Endothelial cell of umbilical vein (primary cell): Measurements from ENCODE around the gene MLLT1. TPM values are rescaled to one million over a fixed set of nuclear protein-coding genes. Genes with fewer than 3 reads are reported as not detected.

Source experiments
- BruUV-seq: library from RNA; stranded (reverse); fragments of 400-500 nt; replicated peaks from 2 replicates; lab custom pipeline; 2021; lab: Mats Ljungman, UMichigan
- CTCF ChIA-PET: fragments of 300-600, 350-600 bp; sonication (Branson Sonifier 250); formaldehyde crosslinking; loops from one replicate; lab custom pipeline; 2021; ENCODE audit warnings: antibody characterized with exemption, inconsistent platforms; lab: Charles Lee
- POLR2A ChIA-PET: fragments of 300-600, 350-600 bp; sonication (Branson Sonifier 250); formaldehyde crosslinking; loops from one replicate; lab custom pipeline; 2021; ENCODE audit warnings: antibody characterized with exemption, inconsistent platforms; lab: Charles Lee
- DNase-seq: peaks from one replicate; pipeline ENCODE4 v3.0.0-alpha.2; 2011; ENCODE audit warnings: low read depth, low spot score
- FAIRE-seq: peaks from 2 replicates; lab custom pipeline; 2011; peaks lifted over from hg19 to GRCh38; lab: Jason Lieb, UNC
- H2AFZ ChIP-seq: 2 replicates; pipeline ENCODE4 v1.6.0; 2012; ENCODE audit warnings: low read depth, low read length, control low read depth, inconsistent platforms
- H3K27ac ChIP-seq: 2 replicates; pipeline ENCODE4 v1.5.1; 2011; ENCODE audit warnings: low read depth, mild to moderate bottlenecking, control low read depth, low read length, moderate library complexity; ENCODE audit not compliant: insufficient read depth
- H3K27me3 ChIP-seq, 2 experiments: 2 replicates each; pipeline versions ENCODE4 v1.6.0 to v1.6.1; 2011; ENCODE audit warnings: low read length in 2 of 2, mixed read lengths in 1 of 2; ENCODE audit not compliant: control insufficient read depth in 2 of 2, insufficient read depth in 2 of 2
- H3K36me3 ChIP-seq, 2 experiments: 2 replicates in 1 of 2; 3 replicates in 1 of 2; pipeline ENCODE4 v1.5.1; 2011; ENCODE audit warnings: low read length in 2 of 2, mild to moderate bottlenecking in 1 of 2, moderate library complexity in 1 of 2; ENCODE audit not compliant: control insufficient read depth in 2 of 2, insufficient read depth in 2 of 2; ENCODE audit errors: extremely low read depth in 1 of 2
- H3K4me1 ChIP-seq: 3 replicates; pipeline ENCODE4 v1.5.1; 2011; ENCODE audit warnings: mild to moderate bottlenecking, low read length; ENCODE audit not compliant: control insufficient read depth, insufficient read depth; ENCODE audit errors: extremely low read depth
- H3K4me2 ChIP-seq: 2 replicates; pipeline ENCODE4 v1.6.1; 2011; ENCODE audit warnings: low read length, control low read depth, mixed read lengths; ENCODE audit not compliant: insufficient read depth
- H3K4me3 ChIP-seq, 3 experiments: fragments of 200-600 bp in 1 of 3; sonication (generic), shearing (Covaris generic) in 1 of 3; replicated peaks in 1 of 3; 2 replicates each; pipeline ENCODE4 v1.5.1; 2011 to 2016; ENCODE audit warnings: control low read depth in 3 of 3, low read length in 3 of 3, mild to moderate bottlenecking in 2 of 3, inconsistent platforms in 1 of 3, low read depth in 1 of 3, moderate library complexity in 1 of 3; ENCODE audit not compliant: insufficient read depth in 1 of 3
- H3K79me2 ChIP-seq: 2 replicates; pipeline ENCODE4 v1.6.0; 2012; ENCODE audit warnings: low read length, inconsistent platforms; ENCODE audit not compliant: control insufficient read depth, insufficient read depth
- H3K9ac ChIP-seq: replicated peaks from 2 replicates; pipeline ENCODE3; 2011; ENCODE audit warnings: low read length, control low read depth; ENCODE audit not compliant: insufficient read depth; ENCODE audit errors: extremely low read depth
- H3K9me1 ChIP-seq: replicated peaks from 3 replicates; pipeline ENCODE4 v1.6.0; 2011; ENCODE audit warnings: mild to moderate bottlenecking, low read length; ENCODE audit not compliant: control insufficient read depth, insufficient read depth; ENCODE audit errors: extremely low read depth
- H3K9me3 ChIP-seq: replicated peaks from 2 replicates; pipeline ENCODE4 v1.5.1; 2012; ENCODE audit warnings: low read length, inconsistent platforms; ENCODE audit not compliant: control insufficient read depth, insufficient read depth
- H4K20me1 ChIP-seq: replicated peaks from 2 replicates; pipeline ENCODE3; 2011; ENCODE audit warnings: mild to moderate bottlenecking, low read length; ENCODE audit not compliant: control insufficient read depth, insufficient read depth; ENCODE audit errors: extremely low read depth
- CTCF ChIP-seq, 2 donors: IDR thresholded peaks; 1 replicate in 1 of 2; 2 replicates in 1 of 2; pipeline ENCODE4 v1.5.1; 2011; ENCODE audit warnings: low read length in 2 of 2, mild to moderate bottlenecking in 2 of 2, moderate library complexity in 2 of 2, control low read depth in 1 of 2, inconsistent platforms in 1 of 2, low read depth in 1 of 2; ENCODE audit not compliant: insufficient read depth in 1 of 2; ENCODE audit errors: extremely low read depth in 1 of 2
- EZH2 ChIP-seq: IDR thresholded peaks from 2 replicates; pipeline ENCODE4 v1.6.1; 2012; ENCODE audit warnings: borderline replicate concordance, low read depth, mild to moderate bottlenecking, moderate library complexity, low read length, inconsistent platforms; ENCODE audit not compliant: severe bottlenecking
- GATA2 ChIP-seq: IDR thresholded peaks from 2 replicates; pipeline ENCODE4 v1.7.0; 2011; ENCODE audit warnings: low read depth, mild to moderate bottlenecking, moderate library complexity, mixed read lengths, low read length; ENCODE audit not compliant: insufficient read length, insufficient read depth
- JUN ChIP-seq: IDR thresholded peaks from 2 replicates; pipeline ENCODE4 v1.6.1; 2011; ENCODE audit warnings: borderline replicate concordance, low read depth; ENCODE audit not compliant: insufficient read length, insufficient read depth
- MAX ChIP-seq: IDR thresholded peaks from 2 replicates; pipeline ENCODE4 v1.6.1; 2011; ENCODE audit not compliant: insufficient read depth, insufficient read length
- MYC ChIP-seq: IDR thresholded peaks from one replicate; pipeline ENCODE4 v1.6.1; 2011; ENCODE audit warnings: mild to moderate bottlenecking, low read depth, low read length
- POLR2AphosphoS5 ChIP-seq: IDR thresholded peaks from 2 replicates; pipeline ENCODE4 v1.6.1; 2012; ENCODE audit warnings: low read depth, mild to moderate bottlenecking, control low read depth, low read length, moderate library complexity; ENCODE audit not compliant: insufficient read depth
- dilution Hi-C: fragments of 300-500 bp; cut with MboI; formaldehyde crosslinking; loops from one replicate; pipeline ENCODE4 v1.15.0; 2019; ENCODE audit warnings: low sequenced_read_pairs; ENCODE audit not compliant: extremely low pct_ligation_motif_present
- intact Hi-C: fragments of 100-400 bp; cut with micrococcal nuclease; formaldehyde crosslinking; loops from one replicate; pipeline ENCODE4 v1.10.0; 2022
- polyA plus RNA-seq, 4 experiments: library from polyadenylated mRNA; depleted of rRNA in 3 of 4; stranded (reverse) in 3 of 4; unstranded in 1 of 4; fragments of >200 nt; gene quantifications; 2 replicates each; pipeline versions ENCODE4 v1.2.1 to v1.2.3, GENCODE V29; 2011 to 2012; ENCODE audit warnings: missing spikeins in 1 of 4
- total RNA-seq: library from RNA; stranded (reverse); gene quantifications from 2 replicates; pipeline ENCODE4 v1.2.3, GENCODE V29; 2021

The MLLT1 gene
- total and polyA plus RNA-seq, 2 donors (not counting 3 experiments of a cell fraction or from before 2014, with no cell fraction given): 43.9 to 84.8 TPM

DNA sequence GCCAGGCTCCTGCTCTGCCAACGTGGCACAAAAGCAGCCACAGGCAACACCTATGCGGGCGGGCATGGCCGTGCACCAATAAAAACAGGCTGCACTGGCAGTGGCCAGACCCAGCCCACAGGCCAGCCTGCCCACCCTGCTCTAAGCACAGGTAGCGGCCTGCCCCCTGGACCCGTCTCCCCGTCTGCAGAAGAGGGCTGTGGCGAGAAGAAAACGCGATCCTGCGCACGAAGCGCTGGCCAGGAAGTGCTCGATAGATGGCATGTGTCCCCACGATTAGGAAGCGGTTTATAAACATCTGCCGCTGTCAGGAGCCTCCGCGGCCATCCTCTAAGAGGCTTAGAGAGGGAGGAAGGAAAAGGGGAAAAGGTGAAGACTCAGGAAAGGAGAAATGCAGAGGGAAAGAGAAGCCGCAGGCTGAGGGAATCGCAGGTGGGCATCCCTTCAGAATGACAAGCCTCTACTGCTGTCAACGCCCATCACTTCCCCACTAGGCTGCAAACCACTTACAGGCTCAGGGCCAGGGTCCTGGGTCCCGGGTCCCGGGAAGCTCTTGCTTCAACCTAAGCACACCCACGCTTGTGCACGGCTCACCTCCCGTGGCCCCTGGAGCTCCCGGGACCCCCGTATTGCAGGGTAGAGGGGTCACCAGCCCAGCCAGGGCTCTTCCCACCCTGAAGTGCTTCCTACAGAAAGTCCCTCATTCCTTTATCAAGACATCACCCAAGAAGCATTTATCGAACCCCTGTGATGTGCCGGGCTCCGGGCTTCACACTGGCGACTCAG lies 10.5 kb downstream of the MLLT1 start:
- H3K9me3 ChIP-seq: no peaks in the 10 kb centered on the region
- H3K9me1 ChIP-seq: no peaks in the 10 kb centered on the region
- peaks cover 75% of the 10 kb centered on the region for H3K79me2 ChIP-seq
- no peak overlapping the region for H3K9ac ChIP-seq
- BruUV-seq: no TSS peak
- dilution Hi-C loops (no loop called here), intact Hi-C loops (no loop called here)
- H4K20me1 ChIP-seq: no peaks in the 10 kb centered on the region
- ChIA-PET POLR2A (no interaction called here), CTCF (interaction anchor here (3.3 kb wide), 1 partner anchor 50 kb away, joined by 42 read pairs; no protein-coding TSS in a partner anchor)
- H2AFZ ChIP-seq: no peak overlapping the region
- no peak overlapping the region for H3K4me3 ChIP-seq
- peaks cover 9 to 22% of the 10 kb centered on the region in 2 experiments for H3K36me3 ChIP-seq
- FAIRE-seq (no peak), DNase-seq (no peak)
- no peaks in the 10 kb centered on the region for H3K27me3 ChIP-seq
- H3K4me1 ChIP-seq: peaks cover 35% of the 10 kb centered on the region
- no peak for TF ChIP-seq GATA2
- no peak for TF ChIP-seq MAX
- TF ChIP-seq JUN: no peak
- TF ChIP-seq EZH2: no peak
- no peak for TF ChIP-seq MYC
- no peak for TF ChIP-seq POLR2AphosphoS5
- TF ChIP-seq CTCF (IDR thresholded peaks at IDR 0.05; ENCODE audit: extremely low read depth in 1 of 2, insufficient read depth in 1 of 2, low read depth in 1 of 2, low read length in 2 of 2): no peak
- H3K27ac ChIP-seq: no peak overlapping the region
- H3K4me2 ChIP-seq: no peak overlapping the region
